ENCODE measurements around the gene DAND5. TPM values are rescaled to one million over a fixed set of nuclear protein-coding genes. Genes with fewer than 3 reads are reported as not detected.

Gene DAND5
- polyA plus RNA-seq, 3 donors, result not detected

DNA sequence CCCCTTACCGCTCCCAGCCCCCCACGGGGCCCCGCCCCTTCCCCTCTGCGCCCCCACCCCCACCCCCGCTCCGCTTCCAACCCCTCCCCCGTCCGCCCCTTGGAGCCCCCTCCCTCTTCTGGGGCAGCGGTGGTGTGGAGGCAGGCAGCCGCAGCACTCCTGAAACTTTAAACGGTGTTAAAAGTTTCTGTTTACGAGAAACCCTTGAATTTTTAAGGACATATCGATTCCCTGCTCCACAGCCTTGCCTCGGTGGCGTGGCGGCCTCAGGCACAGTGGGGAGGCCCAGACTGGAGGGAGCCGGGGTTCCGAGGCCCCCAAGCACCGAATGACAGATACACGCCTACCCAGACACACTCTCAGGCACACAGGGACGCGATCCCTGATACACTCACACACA is 21.1 kb downstream of the DAND5 start:
- peaks cover 0 to 7% of the 10 kb centered on the region in 2 donors for H3K36me3 Mint-ChIP-seq
- H3K27ac Mint-ChIP-seq, result no peak overlapping the region
- Histone ChIP-seq H2AFZ (ENCODE audit: insufficient read depth, low read depth, low read length, poor library complexity, severe bottlenecking) (no peak overlapping the region), H3K4me3 (replicated peaks in 1 of 3; ENCODE audit: low read depth in 2 of 3, low read length in 3 of 3) (no peak overlapping the region), H3K79me2 (ENCODE audit: insufficient read depth, low read length) (no peaks in the 10 kb centered on the region), H3K27me3 (ENCODE audit: control insufficient read depth in 2 of 2, insufficient read depth in 2 of 2, low read length in 2 of 2) (peaks cover 0 to 9% of the 10 kb centered on the region in 2 donors), H3K4me2 (replicated peaks; ENCODE audit: extremely low read depth, low read length, poor library complexity, severe bottlenecking) (no peak overlapping the region), H3K4me1 (ENCODE audit: control insufficient read depth in 1 of 2, insufficient read depth in 2 of 2, low read length in 2 of 2) (peaks cover 5 to 7% of the 10 kb centered on the region in 2 donors), H3K36me3 (replicated peaks in 1 of 2; ENCODE audit: control insufficient read depth in 1 of 2, insufficient read depth in 2 of 2, low read length in 2 of 2) (no peaks in the 10 kb centered on the region), H3K9ac (ENCODE audit: insufficient read depth, low read length, poor library complexity, severe bottlenecking) (no peak overlapping the region), H4K20me1 (ENCODE audit: insufficient read depth, low read length) (no peaks in the 10 kb centered on the region), H3K9me3 (replicated peaks in 1 of 2; ENCODE audit: control insufficient read depth in 1 of 2, insufficient read depth in 1 of 2, low read length in 2 of 2) (peaks cover 0 to 4% of the 10 kb centered on the region in 2 donors), H3K27ac (ENCODE audit: low read depth in 1 of 2, low read length in 2 of 2) (no peak overlapping the region)
- no peak overlapping the region for H3K4me3 Mint-ChIP-seq
- intact Hi-C loops (cut with micrococcal nuclease), result no loop called here
- H3K27me3 Mint-ChIP-seq (ENCODE audit: low read depth in 3 of 3), result peaks cover 17 to 23% (median 21%) of the 10 kb centered on the region in 3 donors
- 83% methylated on average over 11 of the region's 22 CpGs for WGBS (ENCODE audit: insufficient coverage)
- TF ChIP-seq, protein P1, sequence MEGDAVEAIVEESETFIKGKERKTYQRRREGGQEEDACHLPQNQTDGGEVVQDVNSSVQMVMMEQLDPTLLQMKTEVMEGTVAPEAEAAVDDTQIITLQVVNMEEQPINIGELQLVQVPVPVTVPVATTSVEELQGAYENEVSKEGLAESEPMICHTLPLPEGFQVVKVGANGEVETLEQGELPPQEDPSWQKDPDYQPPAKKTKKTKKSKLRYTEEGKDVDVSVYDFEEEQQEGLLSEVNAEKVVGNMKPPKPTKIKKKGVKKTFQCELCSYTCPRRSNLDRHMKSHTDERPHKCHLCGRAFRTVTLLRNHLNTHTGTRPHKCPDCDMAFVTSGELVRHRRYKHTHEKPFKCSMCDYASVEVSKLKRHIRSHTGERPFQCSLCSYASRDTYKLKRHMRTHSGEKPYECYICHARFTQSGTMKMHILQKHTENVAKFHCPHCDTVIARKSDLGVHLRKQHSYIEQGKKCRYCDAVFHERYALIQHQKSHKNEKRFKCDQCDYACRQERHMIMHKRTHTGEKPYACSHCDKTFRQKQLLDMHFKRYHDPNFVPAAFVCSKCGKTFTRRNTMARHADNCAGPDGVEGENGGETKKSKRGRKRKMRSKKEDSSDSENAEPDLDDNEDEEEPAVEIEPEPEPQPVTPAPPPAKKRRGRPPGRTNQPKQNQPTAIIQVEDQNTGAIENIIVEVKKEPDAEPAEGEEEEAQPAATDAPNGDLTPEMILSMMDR (IDR thresholded peaks at IDR 0.05), result no peak
- H3K9me3 Mint-ChIP-seq, result peaks cover 0 to 3% (median 0%) of the 10 kb centered on the region in 7 donors
- DNase-seq, result no peak
- H3K4me1 Mint-ChIP-seq, result peaks cover 8% of the 10 kb centered on the region

GRCh38 chr19:12990853-12991252 is 21.5 kb downstream of the DAND5 start:
- Histone ChIP-seq H3K9ac (ENCODE audit: insufficient read depth, low read length, poor library complexity, severe bottlenecking) (no peak overlapping the region), H3K36me3 (replicated peaks in 1 of 2; ENCODE audit: control insufficient read depth in 1 of 2, insufficient read depth in 2 of 2, low read length in 2 of 2) (no peaks in the 10 kb centered on the region), H3K4me3 (replicated peaks in 1 of 3; ENCODE audit: low read depth in 2 of 3, low read length in 3 of 3) (no peak overlapping the region), H4K20me1 (ENCODE audit: insufficient read depth, low read length) (no peaks in the 10 kb centered on the region), H3K27ac (ENCODE audit: low read depth in 1 of 2, low read length in 2 of 2) (no peak overlapping the region), H3K79me2 (ENCODE audit: insufficient read depth, low read length) (no peaks in the 10 kb centered on the region), H3K9me3 (replicated peaks in 1 of 2; ENCODE audit: control insufficient read depth in 1 of 2, insufficient read depth in 1 of 2, low read length in 2 of 2) (peaks cover 0 to 4% of the 10 kb centered on the region in 2 donors), H3K4me2 (replicated peaks; ENCODE audit: extremely low read depth, low read length, poor library complexity, severe bottlenecking) (no peak overlapping the region), H3K4me1 (ENCODE audit: control insufficient read depth in 1 of 2, insufficient read depth in 2 of 2, low read length in 2 of 2) (peaks cover 5 to 7% of the 10 kb centered on the region in 2 donors), H2AFZ (ENCODE audit: insufficient read depth, low read depth, low read length, poor library complexity, severe bottlenecking) (no peak overlapping the region), H3K27me3 (ENCODE audit: control insufficient read depth in 2 of 2, insufficient read depth in 2 of 2, low read length in 2 of 2) (peaks cover 0 to 9% of the 10 kb centered on the region in 2 donors)
- 91% methylated on average over 3 of the region's 3 CpGs for WGBS (ENCODE audit: insufficient coverage)
- intact Hi-C loops (cut with micrococcal nuclease), result no loop called here
- TF ChIP-seq, protein P1 (IDR thresholded peaks at IDR 0.05), result no peak
- Mint-ChIP-seq H3K27me3 (ENCODE audit: low read depth in 3 of 3) (peaks cover 17 to 25% (median 21%) of the 10 kb centered on the region in 3 donors), H3K4me1 (peaks cover 6% of the 10 kb centered on the region), H3K4me3 (no peak overlapping the region), H3K27ac (no peak overlapping the region), H3K9me3 (peaks cover 0 to 3% (median 0%) of the 10 kb centered on the region in 7 donors), H3K36me3 (peaks cover 0 to 7% of the 10 kb centered on the region in 2 donors)
- DNase-seq, result no peak

Data from CD14-positive monocyte (primary cell).